ENCODE results near the gene MED12. TPM values are rescaled to one million over a fixed set of nuclear protein-coding genes. Genes with fewer than 3 reads are reported as not detected.
A peak's percentile ranks its signal among the peaks of the same experiment; 100 is the strongest.

MED12 gene
- total and polyA plus RNA-seq, 10 of the 15 experiments (the other 5 are each of a cell fraction or from before 2014, with no cell fraction given) = 0.68 to 28.5 (median 13.7) TPM

GRCh38 chrX:71111141-71111843 lies 7.1 kb upstream of the MED12 start, which contains the start of gene IL2RG:
Gene IL2RG, minus strand, starts transcription at chrX:71111577. Its CDS starts 38 bp downstream, at chrX:71111539.
- no peaks in the 10 kb centered on the region; a peak in 1 of 4 replicates for H3K36me3 ChIP-seq (ENCODE audit: control insufficient read depth in 2 of 2, insufficient read depth in 2 of 2, low read length in 1 of 2)
- H4K20me1 ChIP-seq (ENCODE audit: control insufficient read depth, insufficient read depth) = no peaks in the 10 kb centered on the region
- peaks cover 49% of the 10 kb centered on the region for H3K79me2 ChIP-seq (ENCODE audit: control insufficient read depth, insufficient read depth, low read length)
- DNase-seq (ENCODE audit: low read depth, low spot score) = peak; percentile 87
- no peaks in the 10 kb centered on the region for H3K27me3 ChIP-seq (replicated peaks in 1 of 2; ENCODE audit: control insufficient read depth in 2 of 2, insufficient read depth in 2 of 2, low read length in 1 of 2)
- H3K9ac ChIP-seq (ENCODE audit: control insufficient read depth, insufficient read depth, low read length) = peak within 1 kb of the TSS; percentile 73
- TSS peak; percentile 85 for BruUV-seq (replicated peaks)
- ATAC-seq = peak; percentile 88
- H3K4me1 ChIP-seq (ENCODE audit: control insufficient read depth, insufficient read depth, low read length) = peaks cover 11% of the 10 kb centered on the region
- SMC1A ChIA-PET (ENCODE audit: uncharacterized antibody, unreplicated experiment) = interaction anchor here (0.9 to 4.6 kb wide), 6 partner anchors 9 to 86 kb away, joined by 3 to 44 read pairs (median 5); no protein-coding TSS in a partner anchor
- in situ Hi-C loops (cut with MboI) (no loop called here), intact Hi-C loops (cut with micrococcal nuclease; ENCODE audit: unreplicated experiment) (loop anchor here (10.0 kb wide), 1 partner anchor 254 kb away; the partner anchor contains the start of gene TAF1)
- WGBS (ENCODE audit: insufficient coverage, insufficient replicate concordance, low lambda C conversion rate, missing lambda C conversion rate) = 1% methylated on average over 8 of the region's 8 CpGs
- no peak within 1 kb of the TSS; the same call in 1 of the 2 replicates for H2AFZ ChIP-seq (ENCODE audit: control insufficient read depth, low read depth, low read length)
- H3K4me3 ChIP-seq = peak within 1 kb of the TSS; percentile 84
- CTCF ChIA-PET = interaction anchor here (1.2 to 3.7 kb wide), 4 partner anchors 10 to 71 kb away, joined by 5 to 34 read pairs (median 16); no protein-coding TSS in a partner anchor
- H3K27ac ChIP-seq (ENCODE audit: control insufficient read depth, insufficient read depth) = peak within 1 kb of the TSS; percentile 82
- POLR2A ChIA-PET = interaction anchor here (0.7 to 4.9 kb wide), 9 partner anchors 9 to 389 kb away, joined by 3 to 60 read pairs (median 5); partner anchors contain the start of gene FOXO4
- RAD21 ChIA-PET (ENCODE audit: unreplicated experiment) = interaction anchor here (0.9 to 3.6 kb wide), 6 partner anchors 9 to 86 kb away, joined by 3 to 28 read pairs (median 9); partner anchors contain the start of gene FOXO4
- peak within 1 kb of the TSS; percentile 68 for H3K4me2 ChIP-seq (ENCODE audit: control insufficient read depth, insufficient read depth)
- H3K9me3 ChIP-seq (replicated peaks; ENCODE audit: control insufficient read depth, insufficient read depth, low read length) = no peaks in the 10 kb centered on the region
- FAIRE-seq = peak; percentile 73
- peak; percentile 70; the same call in 1 of the 2 replicates for TF ChIP-seq TAF1 (IDR thresholded peaks at IDR 0.05; ENCODE audit: borderline replicate concordance, low read depth, low read length)
- TF ChIP-seq EP300 (IDR thresholded peaks at IDR 0.05; ENCODE audit: borderline replicate concordance in 1 of 2, control insufficient read depth in 1 of 2, low read depth in 2 of 2, low read length in 2 of 2) = peak in 1 of 2 experiments; percentile 62; a peak in 1 of 4 replicates
- no peak for TF ChIP-seq SPI1 (IDR thresholded peaks at IDR 0.05; ENCODE audit: borderline replicate concordance, insufficient read depth, low read depth, low read length)
- peak; percentile 55; the same call in 1 of the 2 replicates for TF ChIP-seq GABPA (IDR thresholded peaks at IDR 0.05; ENCODE audit: low read depth)
- TF ChIP-seq ZNF687 (IDR thresholded peaks at IDR 0.05) = peak; percentile 65; the same call in 1 of the 2 replicates
- TF ChIP-seq RELB (IDR thresholded peaks at IDR 0.05; ENCODE audit: low read depth) = peak; percentile 94
- TF ChIP-seq CTCF (IDR thresholded peaks at IDR 0.05 in 2 of 3, conservative IDR thresholded peaks at IDR 0.05 in 1 of 3; ENCODE audit: control insufficient read depth in 2 of 3, extremely low read depth in 1 of 3, insufficient read depth in 1 of 3, low read depth in 3 of 3, low read length in 3 of 3) = no peak
- TF ChIP-seq EGR1 (IDR thresholded peaks at IDR 0.05; ENCODE audit: borderline replicate concordance in 1 of 2, low read depth in 2 of 2, low read length in 2 of 2) = peak in 1 of 2 experiments; percentile 91; a peak in 2 of 3 replicates
- peak; percentile 85; the same call in 1 of the 2 replicates for TF ChIP-seq ELK1 (IDR thresholded peaks at IDR 0.05; ENCODE audit: low read depth, low read length)
- TF ChIP-seq CBFB (IDR thresholded peaks at IDR 0.05; ENCODE audit: low read depth) = peak; percentile 69; the same call in 1 of the 2 replicates
- 0 out of 2 replicates have a peak, but pooled peaks have one; percentile 40 for TF ChIP-seq NFIC (IDR thresholded peaks at IDR 0.05; ENCODE audit: low read depth, low read length)
